ENCODE data around the gene IGSF9B.

- TF ChIP-seq CTCF (IDR thresholded peaks at IDR 0.05) (no peak), POLR2A (IDR thresholded peaks at IDR 0.05) (no peak)
These were observed 48.9 kb downstream of the IGSF9B start for GRCh38 chr11:133907841-133908241.

Data from lower leg skin (tissue), 3 donors.